GM12891 (cell line): ENCODE measurements around the gene FHDC1.

Experiments used
- DNase-seq: peaks from one replicate; pipeline ENCODE4 v3.0.0; 2011; ENCODE audit warnings: low spot score; ENCODE audit not compliant: insufficient read length
- FAIRE-seq: peaks from 2 replicates; lab custom pipeline; 2011; peaks lifted over from hg19 to GRCh38; lab: Jason Lieb, UNC
- PAX5 ChIP-seq: IDR thresholded peaks from 2 replicates; pipeline ENCODE4 v1.6.1; 2011; ENCODE audit warnings: low read length, moderate library complexity, mild to moderate bottlenecking; ENCODE audit not compliant: insufficient read depth, severe bottlenecking
- POLR2A ChIP-seq: IDR thresholded peaks from 2 replicates; pipeline ENCODE4 v1.6.1; 2011; ENCODE audit warnings: low read depth, low read length, control low read depth
- POLR2AphosphoS5 ChIP-seq: IDR thresholded peaks from 2 replicates; pipeline ENCODE4 v1.6.1; 2011; ENCODE audit warnings: low read depth, low read length, control low read depth
- POU2F2 ChIP-seq: IDR thresholded peaks from 2 replicates; pipeline ENCODE4 v1.6.1; 2011; ENCODE audit warnings: low read depth, mild to moderate bottlenecking, control low read depth, low read length, moderate library complexity
- SPI1 ChIP-seq: IDR thresholded peaks from 2 replicates; pipeline ENCODE4 v1.6.1; 2011; ENCODE audit warnings: low read depth, low read length, control low read depth
- TAF1 ChIP-seq: IDR thresholded peaks from 2 replicates; pipeline ENCODE4 v1.6.1; 2011; ENCODE audit warnings: low read depth, low read length, control low read depth

The FHDC1 gene

GRCh38 chr4:152965611-152966010, 29.5 kb downstream of the FHDC1 start:
- no peak for DNase-seq
- no peak for FAIRE-seq
- TF ChIP-seq PAX5 (no peak), TAF1 (no peak), SPI1 (no peak), POU2F2 (no peak), POLR2A (no peak), POLR2AphosphoS5 (no peak)

GRCh38 chr4:152967907-152968306, 31.8 kb downstream of the FHDC1 start:
- FAIRE-seq (no peak), DNase-seq (no peak)
- no peak for TF ChIP-seq POU2F2
- TF ChIP-seq TAF1 = no peak
- TF ChIP-seq POLR2AphosphoS5 = no peak
- no peak for TF ChIP-seq POLR2A
- no peak for TF ChIP-seq SPI1
- TF ChIP-seq PAX5 = no peak

GRCh38 chr4:152968806-152969394, 32.8 kb downstream of the FHDC1 start:
- TF ChIP-seq POLR2AphosphoS5 = no peak
- TF ChIP-seq PAX5 = no peak
- TF ChIP-seq TAF1 = no peak
- TF ChIP-seq POU2F2 = no peak
- TF ChIP-seq POLR2A = no peak
- TF ChIP-seq SPI1 = no peak
- FAIRE-seq = no peak
- DNase-seq = no peak

GRCh38 chr4:152970102-152970820, 34.1 kb downstream of the FHDC1 start:
- TF ChIP-seq PAX5 (no peak), SPI1 (no peak), POLR2A (no peak), TAF1 (no peak), POLR2AphosphoS5 (no peak), POU2F2 (no peak)
- FAIRE-seq = no peak
- no peak for DNase-seq

- TF ChIP-seq POLR2AphosphoS5 (no peak), POLR2A (no peak), POU2F2 (no peak), PAX5 (no peak), TAF1 (no peak), SPI1 (no peak)
- no peak for FAIRE-seq
- no peak for DNase-seq
Observed at GRCh38 chr4:152971053-152971452, 34.9 kb downstream of the FHDC1 start.

DNA sequence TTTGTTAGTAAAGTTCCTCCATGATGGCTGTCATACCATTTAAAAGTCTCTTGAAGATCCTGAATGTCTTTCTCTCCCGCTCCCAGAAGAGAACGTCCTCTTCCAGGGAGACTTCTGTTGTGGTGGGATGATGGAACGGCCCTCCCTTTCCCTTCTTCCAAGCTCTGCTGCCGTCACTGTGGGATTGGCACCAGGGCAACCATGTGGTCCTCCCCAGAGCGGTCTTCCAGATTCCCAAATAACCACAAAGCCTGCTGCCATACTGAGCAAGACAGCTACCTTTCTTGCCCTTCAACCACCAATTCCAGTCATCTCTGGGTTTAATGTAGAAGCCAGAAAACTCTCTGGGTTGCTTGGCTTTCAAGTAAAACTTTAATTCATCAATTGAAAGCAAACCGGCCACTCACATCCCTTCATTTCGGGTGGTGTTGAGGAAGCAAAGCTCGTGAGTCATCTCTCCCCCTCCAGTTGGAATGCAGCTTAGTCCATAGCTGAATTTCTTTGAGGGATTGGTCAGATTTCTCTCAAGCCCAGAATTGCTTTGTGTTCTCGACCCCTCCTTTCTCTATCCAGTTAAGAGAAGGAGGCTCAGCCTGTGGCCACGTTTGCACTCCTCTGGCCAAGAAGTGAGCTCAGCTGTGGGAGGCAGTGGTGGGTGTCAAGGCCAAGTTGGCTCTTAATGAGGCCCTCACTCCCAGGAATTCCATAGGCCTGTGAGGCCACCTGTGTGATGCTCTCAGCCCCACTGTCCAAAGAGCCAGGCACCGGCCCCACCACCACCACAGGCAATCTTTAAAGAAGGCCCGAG, 36.9 kb downstream of the FHDC1 start:
- FAIRE-seq = no peak
- TF ChIP-seq POLR2A (no peak), PAX5 (no peak), TAF1 (no peak), POU2F2 (no peak), SPI1 (no peak), POLR2AphosphoS5 (no peak)
- no peak for DNase-seq

DNA sequence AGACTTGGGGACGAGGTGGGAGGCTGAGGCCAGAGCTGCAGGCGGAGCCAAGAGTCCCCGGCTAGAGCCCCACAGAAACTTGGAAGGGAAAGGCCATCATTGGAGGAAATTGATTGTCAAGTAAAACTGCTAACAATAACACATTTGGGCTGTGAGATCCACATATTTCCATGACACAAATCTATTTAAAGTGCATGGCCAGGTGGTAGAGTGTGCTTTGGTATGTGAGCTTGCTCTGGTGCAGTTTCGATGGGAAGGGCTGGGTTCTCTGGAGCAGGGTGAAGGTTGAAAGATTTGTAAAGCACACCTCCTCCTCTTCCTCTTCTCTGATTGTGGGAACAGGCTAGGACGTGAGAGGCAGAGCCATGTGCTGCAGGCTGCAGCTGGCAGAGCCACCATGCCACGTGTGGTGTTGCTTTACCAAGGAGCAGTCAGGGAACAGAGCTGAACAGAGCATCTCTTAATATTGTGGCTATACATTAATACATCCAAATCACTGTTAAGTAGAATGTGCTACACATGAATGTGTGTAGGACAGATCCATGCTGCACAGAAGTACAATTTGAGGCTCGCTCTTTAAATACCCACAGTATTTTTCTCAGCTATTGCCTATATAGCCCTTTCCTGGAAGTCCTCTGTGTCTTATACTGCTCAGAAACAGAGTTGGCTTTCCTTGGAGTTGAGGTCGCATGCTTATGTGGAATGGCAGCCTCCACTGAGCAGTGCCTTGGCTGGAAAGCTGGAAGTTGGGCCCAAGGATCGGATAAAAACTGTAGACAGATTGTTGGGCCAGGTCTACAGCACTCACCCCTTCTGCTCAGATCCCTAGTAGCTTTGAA, 37.7 kb downstream of the FHDC1 start:
- no peak for TF ChIP-seq TAF1
- no peak for TF ChIP-seq POU2F2
- TF ChIP-seq POLR2AphosphoS5 = no peak
- TF ChIP-seq PAX5 = no peak
- no peak for TF ChIP-seq POLR2A
- no peak for TF ChIP-seq SPI1
- FAIRE-seq = no peak
- no peak for DNase-seq

- FAIRE-seq = no peak
- DNase-seq = no peak
- TF ChIP-seq POLR2AphosphoS5 (no peak), POU2F2 (no peak), SPI1 (no peak), TAF1 (no peak), PAX5 (no peak)
Observed at GRCh38 chr4:152974468-152975379, 38.6 kb downstream of the FHDC1 start.
